Panc1 (cell line): Measurements from ENCODE around the gene ACTR3C. TPM values are rescaled to one million over a fixed set of nuclear protein-coding genes. Genes with fewer than 3 reads are reported as not detected.
"Not testable (repeated sequence)": the region's sequence is repeated elsewhere in the genome, so short reads cannot be mapped to it uniquely, and the experiment has no call there.

ENCODE experiments used
- ATAC-seq: fragments of 200-7000 bp; cut with Tn5 transposase; 2 replicates; pipeline ENCODE4 v1.9.1; 2020; ENCODE audit warnings: mild to moderate bottlenecking, moderate library complexity
- BruUV-seq: library from RNA; stranded (reverse); fragments of 400-500 nt; replicated peaks from 2 replicates; lab custom pipeline; 2021; lab: Mats Ljungman, UMichigan
- CTCF ChIA-PET: fragments of 300-600 bp; sonication (Branson Sonifier 250); formaldehyde crosslinking; loops from one replicate; lab custom pipeline; 2022; ENCODE audit warnings: antibody characterized with exemption; lab: Charles Lee
- POLR2A ChIA-PET: fragments of 300-600 bp; sonication (Branson Sonifier 250); formaldehyde crosslinking; loops from one replicate; lab custom pipeline; 2022; ENCODE audit warnings: antibody characterized with exemption; lab: Charles Lee
- DNase-seq: peaks from one replicate; pipeline ENCODE4 v3.0.0-alpha.2; 2010; ENCODE audit warnings: low read depth, low spot score
- H3K27ac ChIP-seq: 2 replicates; pipeline ENCODE4 v1.5.1; 2011; ENCODE audit warnings: mild to moderate bottlenecking, low read length, inconsistent platforms
- H3K27me3 ChIP-seq: fragments of 200-500 bp; sonication (Bioruptor generic); 2 replicates; pipeline ENCODE4 v1.6.0; 2014; ENCODE audit warnings: low read length, inconsistent platforms; ENCODE audit not compliant: control insufficient read depth, insufficient read depth
- H3K36me3 ChIP-seq: fragments of 200-500 bp; sonication (Bioruptor generic); 2 replicates; pipeline ENCODE4 v1.5.1; 2014; ENCODE audit warnings: inconsistent platforms, mild to moderate bottlenecking, low read length, moderate library complexity; ENCODE audit not compliant: control insufficient read depth, insufficient read depth
- H3K4me1 ChIP-seq: 2 replicates; pipeline ENCODE4 v1.5.1; 2011; ENCODE audit warnings: inconsistent platforms, mild to moderate bottlenecking, low read length, moderate library complexity; ENCODE audit not compliant: control insufficient read depth, insufficient read depth
- H3K4me3 ChIP-seq, 2 experiments: 2 replicates each; pipeline ENCODE4 v1.5.1; 2011 to 2012; ENCODE audit warnings: low read depth in 2 of 2, low read length in 2 of 2, mild to moderate bottlenecking in 2 of 2, inconsistent platforms in 1 of 2, moderate library complexity in 1 of 2
- H3K9me3 ChIP-seq: fragments of 200-500 bp; sonication (Bioruptor generic); 2 replicates; pipeline ENCODE4 v1.5.1; 2014; ENCODE audit warnings: low read depth, mild to moderate bottlenecking, inconsistent platforms, low read length, moderate library complexity; ENCODE audit not compliant: control insufficient read depth, insufficient read depth
- POLR2AphosphoS5 ChIP-seq: IDR thresholded peaks from 2 replicates; pipeline ENCODE4 v1.6.1; 2012; ENCODE audit warnings: mild to moderate bottlenecking, low read depth, low read length, moderate library complexity
- REST ChIP-seq, 2 experiments: IDR thresholded peaks; 2 replicates each; pipeline ENCODE4 v1.6.1; 2011 to 2012; ENCODE audit warnings: low read depth in 2 of 2, control low read depth in 1 of 2, low read length in 1 of 2, mild to moderate bottlenecking in 1 of 2, moderate library complexity in 1 of 2; ENCODE audit not compliant: insufficient read depth in 1 of 2
- SIN3A ChIP-seq: IDR thresholded peaks from 2 replicates; pipeline ENCODE4 v1.6.1; 2012; ENCODE audit warnings: low read depth, mild to moderate bottlenecking, low read length, moderate library complexity, borderline replicate concordance; ENCODE audit not compliant: insufficient read depth
- TCF7L2 ChIP-seq: IDR thresholded peaks from 2 replicates; pipeline ENCODE4 v1.6.1; 2011; ENCODE audit warnings: mild to moderate bottlenecking, low read depth, low read length, inconsistent platforms
- in situ Hi-C: cut with HindIII; loops from 2 replicates; pipeline ENCODE4 v1.10.0; 2016; ENCODE audit warnings: low sequenced_read_pairs, low pct_unique_long_range_greater_than_20kb
- intact Hi-C: fragments of 100-400 bp; cut with micrococcal nuclease; formaldehyde crosslinking; loops from one replicate; pipeline ENCODE4 v1.10.0; 2022; ENCODE audit not compliant: unreplicated experiment
- total RNA-seq: library from RNA; stranded (reverse); gene quantifications from one replicate; pipeline ENCODE4 v1.2.1, GENCODE V29; 2021; ENCODE audit not compliant: unreplicated experiment
- TF ChIP-seq, protein P1 (sequence below): fragments of 450-650 bp; IDR thresholded peaks from 2 replicates; pipeline ENCODE4 v1.5.1; 2017; ENCODE audit warnings: mild to moderate bottlenecking

ACTR3C gene
- total RNA-seq, 1 experiment from 2014 or later, result 6.5 TPM

DNA sequence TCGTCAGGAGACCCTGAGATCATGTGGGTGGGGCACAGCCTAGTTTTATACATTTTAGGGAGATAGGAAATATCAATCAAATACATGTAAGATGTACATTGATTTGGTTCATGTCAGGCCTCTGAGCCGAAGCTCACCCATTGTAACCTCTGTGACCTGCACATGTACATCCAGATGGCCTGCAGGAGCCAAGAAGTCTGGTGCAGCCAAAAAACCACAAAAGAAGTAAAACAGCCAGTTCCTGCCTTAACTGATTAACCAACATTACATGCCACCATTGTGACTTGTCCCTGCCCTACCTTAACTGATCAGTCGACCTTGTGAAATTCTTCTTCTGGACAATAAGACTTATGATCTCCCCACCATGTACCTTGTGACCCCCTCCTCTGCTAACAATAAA, 16.2 kb downstream of the ACTR3C start:
- no TSS peak for BruUV-seq
- no peak overlapping the region for H3K27ac ChIP-seq
- in situ Hi-C loops (no loop called here), intact Hi-C loops (no loop called here)
- ChIA-PET POLR2A (no interaction called here), CTCF (no interaction called here)
- no peaks in the 10 kb centered on the region for H3K27me3 ChIP-seq
- TF ChIP-seq TCF7L2 (no peak), POLR2AphosphoS5 (no peak), SIN3A (no peak), REST (IDR thresholded peaks at IDR 0.05; ENCODE audit: insufficient read depth in 1 of 2, low read depth in 2 of 2, low read length in 1 of 2) (no peak)
- TF ChIP-seq, protein P1, sequence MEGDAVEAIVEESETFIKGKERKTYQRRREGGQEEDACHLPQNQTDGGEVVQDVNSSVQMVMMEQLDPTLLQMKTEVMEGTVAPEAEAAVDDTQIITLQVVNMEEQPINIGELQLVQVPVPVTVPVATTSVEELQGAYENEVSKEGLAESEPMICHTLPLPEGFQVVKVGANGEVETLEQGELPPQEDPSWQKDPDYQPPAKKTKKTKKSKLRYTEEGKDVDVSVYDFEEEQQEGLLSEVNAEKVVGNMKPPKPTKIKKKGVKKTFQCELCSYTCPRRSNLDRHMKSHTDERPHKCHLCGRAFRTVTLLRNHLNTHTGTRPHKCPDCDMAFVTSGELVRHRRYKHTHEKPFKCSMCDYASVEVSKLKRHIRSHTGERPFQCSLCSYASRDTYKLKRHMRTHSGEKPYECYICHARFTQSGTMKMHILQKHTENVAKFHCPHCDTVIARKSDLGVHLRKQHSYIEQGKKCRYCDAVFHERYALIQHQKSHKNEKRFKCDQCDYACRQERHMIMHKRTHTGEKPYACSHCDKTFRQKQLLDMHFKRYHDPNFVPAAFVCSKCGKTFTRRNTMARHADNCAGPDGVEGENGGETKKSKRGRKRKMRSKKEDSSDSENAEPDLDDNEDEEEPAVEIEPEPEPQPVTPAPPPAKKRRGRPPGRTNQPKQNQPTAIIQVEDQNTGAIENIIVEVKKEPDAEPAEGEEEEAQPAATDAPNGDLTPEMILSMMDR, result no peak
- H3K9me3 ChIP-seq, result no peaks in the 10 kb centered on the region
- no peak overlapping the region for H3K4me3 ChIP-seq
- H3K4me1 ChIP-seq, result no peaks in the 10 kb centered on the region
- ATAC-seq (no peak), DNase-seq (no peak)
- H3K36me3 ChIP-seq, result no peaks in the 10 kb centered on the region

GRCh38 chr7:150306377-150306776, 17.0 kb downstream of the ACTR3C start:
- H3K36me3 ChIP-seq, CTCF ChIA-PET, POLR2A ChIA-PET, intact Hi-C loops, H3K27me3 ChIP-seq, H3K4me1 ChIP-seq, ATAC-seq, H3K4me3 ChIP-seq, DNase-seq, BruUV-seq, in situ Hi-C loops, H3K27ac ChIP-seq, H3K9me3 ChIP-seq: not testable (repeated sequence)

- ATAC-seq, CTCF ChIA-PET, H3K36me3 ChIP-seq, intact Hi-C loops, H3K9me3 ChIP-seq, H3K4me1 ChIP-seq, H3K27me3 ChIP-seq, BruUV-seq, DNase-seq, in situ Hi-C loops, H3K27ac ChIP-seq, POLR2A ChIA-PET, H3K4me3 ChIP-seq: not testable (repeated sequence)
Measured at GRCh38 chr7:150305903-150306284, 17.5 kb downstream of the ACTR3C start.

DNA sequence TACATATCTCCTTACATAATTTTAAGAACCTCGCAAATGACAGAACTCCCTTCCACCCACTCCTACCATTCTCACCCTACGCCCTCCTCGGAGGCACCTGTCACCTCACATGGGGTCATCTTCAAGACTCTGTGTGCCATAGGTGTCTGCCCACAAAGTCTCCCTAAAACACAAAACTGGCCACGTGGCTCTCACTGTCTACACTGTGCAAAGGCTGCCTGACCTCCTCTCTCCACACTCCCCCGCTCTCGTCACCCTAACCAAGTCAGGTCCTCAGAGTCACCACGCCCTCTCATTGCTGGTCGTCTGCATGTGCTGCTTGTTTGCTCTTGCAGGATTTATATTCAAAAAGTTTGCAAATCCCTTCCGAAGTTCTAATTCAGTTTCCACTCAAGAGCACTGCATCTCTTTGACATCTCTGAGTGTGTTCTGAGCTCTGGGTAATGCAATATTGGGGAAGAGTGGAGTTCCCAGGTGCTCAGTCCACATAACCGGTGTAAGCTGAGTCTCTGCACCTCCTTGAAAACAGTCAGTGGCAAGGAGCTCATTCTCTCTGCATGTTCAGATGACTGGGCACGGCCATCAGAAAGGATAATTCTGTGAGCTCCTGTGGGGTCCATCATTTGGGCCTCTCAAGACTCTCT, 18.0 kb downstream of the ACTR3C start:
- in situ Hi-C loops, H3K27ac ChIP-seq, H3K27me3 ChIP-seq, intact Hi-C loops, POLR2A ChIA-PET, ATAC-seq, H3K4me3 ChIP-seq, CTCF ChIA-PET, BruUV-seq, H3K4me1 ChIP-seq, H3K9me3 ChIP-seq, DNase-seq, H3K36me3 ChIP-seq: not testable (repeated sequence)

DNA sequence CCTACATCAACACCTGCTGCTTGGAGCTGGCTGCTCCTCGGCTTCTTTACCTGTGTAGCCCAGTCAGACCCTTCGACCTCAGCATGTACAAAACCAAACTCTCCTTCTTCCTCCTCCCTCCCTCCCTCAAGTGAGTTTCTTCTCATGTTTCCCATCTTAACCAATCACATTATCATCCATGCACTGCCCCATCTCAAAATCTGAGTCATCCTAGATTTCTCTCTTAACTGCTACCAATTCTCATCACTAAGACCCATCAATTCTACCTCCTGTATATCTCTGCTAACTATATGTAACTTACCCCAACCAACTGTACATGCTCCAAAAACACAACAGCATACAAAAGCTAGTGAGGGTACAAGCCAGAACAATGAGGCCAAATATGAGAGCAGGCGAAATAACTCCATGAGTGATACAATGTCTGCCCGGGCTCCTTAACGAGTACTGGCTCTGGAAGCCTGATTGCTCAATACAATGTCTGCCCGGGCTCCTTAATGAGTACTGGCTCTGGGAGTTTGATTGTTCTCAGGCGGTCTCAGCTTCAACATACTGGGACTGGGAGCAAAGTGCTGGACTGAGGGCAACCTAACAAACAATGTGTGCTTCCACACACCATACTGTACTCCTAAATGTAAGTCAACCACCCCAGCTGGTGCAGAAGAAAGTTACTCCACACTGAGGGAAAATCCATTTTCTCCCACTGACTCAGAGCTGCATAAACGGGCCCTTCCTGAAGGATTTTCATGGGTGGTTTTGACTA, 18.7 kb downstream of the ACTR3C start:
- ATAC-seq, H3K4me3 ChIP-seq, H3K4me1 ChIP-seq, BruUV-seq, POLR2A ChIA-PET, DNase-seq, H3K9me3 ChIP-seq, intact Hi-C loops, H3K27me3 ChIP-seq, H3K36me3 ChIP-seq, in situ Hi-C loops, CTCF ChIA-PET, H3K27ac ChIP-seq: not testable (repeated sequence)
